Fibroblast of skin of left biceps (primary cell): Measurements from ENCODE around the gene ANAPC5.

ENCODE experiments used
- DNase-seq, 2 experiments: peaks; one replicate each; pipeline ENCODE4 v3.0.0-alpha.2; 2013; ENCODE audit warnings: low read depth in 2 of 2

Gene ANAPC5

DNA sequence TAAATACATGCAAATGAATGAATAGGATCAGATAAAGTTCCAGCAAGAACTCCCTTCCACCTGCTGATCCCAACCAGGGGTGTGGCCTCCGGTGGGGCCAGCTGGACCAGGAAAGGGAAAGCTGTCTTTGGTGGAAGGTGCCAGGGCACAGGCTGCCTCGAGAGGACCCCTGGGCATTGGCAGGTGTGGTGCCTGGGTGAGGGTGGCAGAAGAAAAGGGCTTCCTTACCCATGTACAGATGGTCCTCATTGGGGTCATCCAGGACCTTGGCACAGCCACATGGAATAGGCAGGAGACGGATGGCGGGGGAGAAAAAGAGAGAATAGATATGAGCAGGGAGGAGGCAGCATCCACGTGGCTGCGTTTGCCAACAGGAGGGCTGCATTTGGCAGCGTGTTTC, 92.1 kb downstream of the ANAPC5 start:
- no peak for DNase-seq

- DNase-seq = no peak
Observed at GRCh38 chr12:121259074-121259473, 93.1 kb downstream of the ANAPC5 start.
